Liver (tissue), 9 donors: ENCODE data around the gene UNC13C. TPM values are rescaled to one million over a fixed set of nuclear protein-coding genes. Genes with fewer than 3 reads are reported as not detected.

ENCODE experiments used
- DNase-seq: peaks from one replicate; pipeline ENCODE4 v3.0.0-alpha.2; 2017; ENCODE audit warnings: low spot score
- H3K27ac ChIP-seq, 2 donors: one replicate each; pipeline ENCODE4 v1.7.0; 2013; ENCODE audit warnings: inconsistent platforms in 2 of 2, low read length in 2 of 2, control low read depth in 1 of 2, low read depth in 1 of 2, mild to moderate bottlenecking in 1 of 2
- H3K27me3 ChIP-seq, 4 donors: one replicate each; pipeline versions ENCODE4 v1.6.1 to v1.7.0; 2013; ENCODE audit warnings: low read length in 3 of 4, inconsistent platforms in 1 of 4, mild to moderate bottlenecking in 1 of 4, moderate library complexity in 1 of 4; ENCODE audit not compliant: control insufficient read depth in 4 of 4, insufficient read depth in 4 of 4
- H3K36me3 ChIP-seq, 4 donors: one replicate each; pipeline versions ENCODE4 v1.6.1 to v1.7.0; 2013; ENCODE audit warnings: low read length in 3 of 4, mild to moderate bottlenecking in 3 of 4, low read depth in 1 of 4, moderate library complexity in 1 of 4; ENCODE audit not compliant: control insufficient read depth in 4 of 4, insufficient read depth in 3 of 4
- H3K4me1 ChIP-seq, 4 donors: one replicate each; pipeline versions ENCODE4 v1.6.1 to v1.7.0; 2013; ENCODE audit warnings: low read length in 3 of 4, mild to moderate bottlenecking in 3 of 4, moderate library complexity in 1 of 4; ENCODE audit not compliant: control insufficient read depth in 4 of 4, insufficient read depth in 4 of 4
- H3K4me3 ChIP-seq, 3 donors: one replicate each; pipeline versions ENCODE4 v1.6.1 to v1.7.0; 2013; ENCODE audit warnings: low read length in 3 of 3, control low read depth in 1 of 3, low read depth in 1 of 3, mild to moderate bottlenecking in 1 of 3
- H3K9ac ChIP-seq, 2 donors: one replicate each; pipeline ENCODE4 v1.7.0; 2013; ENCODE audit warnings: low read length in 2 of 2, mild to moderate bottlenecking in 2 of 2, moderate library complexity in 2 of 2, control low read depth in 1 of 2, low read depth in 1 of 2
- H3K9me3 ChIP-seq, 4 donors: one replicate each; pipeline versions ENCODE4 v1.6.1 to v1.7.0; 2013; ENCODE audit warnings: low read length in 3 of 4; ENCODE audit not compliant: control insufficient read depth in 4 of 4
- EGR1 ChIP-seq, 2 donors: IDR thresholded peaks; 2 replicates each; pipeline ENCODE4 v1.6.1; 2016 to 2018; ENCODE audit warnings: antibody characterized with exemption in 2 of 2, low read depth in 2 of 2
- FOXA1 ChIP-seq: IDR thresholded peaks from 2 replicates; pipeline ENCODE4 v1.6.1; 2016; ENCODE audit warnings: antibody characterized with exemption
- FOXA2 ChIP-seq: IDR thresholded peaks from 2 replicates; pipeline ENCODE4 v1.6.1; 2016; ENCODE audit warnings: antibody characterized with exemption
- GABPA ChIP-seq, 2 donors: IDR thresholded peaks in 1 of 2; conservative IDR thresholded peaks in 1 of 2; 2 replicates each; pipeline ENCODE4 v1.6.1; 2016; ENCODE audit warnings: antibody characterized with exemption in 2 of 2, mild to moderate bottlenecking in 1 of 2, moderate library complexity in 1 of 2
- HNF4A ChIP-seq, 2 donors: conservative IDR thresholded peaks; 2 replicates each; pipeline ENCODE4 v1.6.1; 2016; ENCODE audit warnings: antibody characterized with exemption in 2 of 2, mild to moderate bottlenecking in 2 of 2
- HNF4G ChIP-seq: IDR thresholded peaks from 2 replicates; pipeline ENCODE4 v1.6.1; 2016; ENCODE audit warnings: antibody characterized with exemption
- JUND ChIP-seq, 2 donors: IDR thresholded peaks; 2 replicates each; pipeline ENCODE4 v1.6.1; 2016; ENCODE audit warnings: antibody characterized with exemption in 2 of 2
- NR2F2 ChIP-seq: IDR thresholded peaks from 2 replicates; pipeline ENCODE4 v1.6.1; 2016; ENCODE audit warnings: antibody characterized with exemption
- RAD21 ChIP-seq, 2 donors: IDR thresholded peaks; 2 replicates each; pipeline ENCODE4 v1.6.1; 2016; ENCODE audit warnings: antibody characterized with exemption in 2 of 2, mild to moderate bottlenecking in 2 of 2
- RXRA ChIP-seq, 2 donors: IDR thresholded peaks; 2 replicates each; pipeline ENCODE4 v1.6.1; 2017 to 2018; ENCODE audit warnings: antibody characterized with exemption in 2 of 2, mild to moderate bottlenecking in 1 of 2
- SP1 ChIP-seq: IDR thresholded peaks from 2 replicates; pipeline ENCODE4 v1.6.1; 2018; ENCODE audit warnings: antibody characterized with exemption, mild to moderate bottlenecking
- TAF1 ChIP-seq: conservative IDR thresholded peaks from 2 replicates; pipeline ENCODE4 v1.6.1; 2016; ENCODE audit warnings: antibody characterized with exemption, mild to moderate bottlenecking
- YY1 ChIP-seq: IDR thresholded peaks from 2 replicates; pipeline ENCODE4 v1.6.1; 2016; ENCODE audit warnings: antibody characterized with exemption, mild to moderate bottlenecking
- WGBS: extraction: QIAGEN DNeasy Blood & Tissue Kit; methylation state at CpG from one replicate; pipeline ENCODE4 v1.1.7; 2013; 5-methylcytosine and 5-hydroxymethylcytosine counted together
- polyA plus RNA-seq, 2 donors: library from polyadenylated mRNA; stranded (reverse) in 1 of 2; unstranded in 1 of 2; fragments of 200-250 nt in 1 of 2; fragments of >200 nt in 1 of 2; fragmentation: Nextera tagmentation in 1 of 2; extraction: Ambion mirVana in 1 of 2; gene quantifications; one replicate each; pipeline versions ENCODE4 v1.2.1 to v1.2.3, GENCODE V29; 2013 to 2015
- total RNA-seq, 2 donors: library from RNA; depleted of rRNA; stranded (reverse); fragments of >200 nt; gene quantifications; one replicate each; pipeline ENCODE4 v1.2.3, GENCODE V29; 2014
- TF ChIP-seq, protein P1 (sequence below): IDR thresholded peaks from 2 replicates; pipeline ENCODE4 v1.6.1; 2016; ENCODE audit warnings: antibody characterized with exemption, mild to moderate bottlenecking
- TF ChIP-seq, protein P2 (sequence below): IDR thresholded peaks from 2 replicates; pipeline ENCODE4 v1.6.1; 2016; ENCODE audit warnings: antibody characterized with exemption
- TF ChIP-seq, protein P3 (sequence below): fragments of 150-350 bp; IDR thresholded peaks from 2 replicates; pipeline ENCODE4 v1.5.1; 2017; ENCODE audit warnings: improper control_type of control experiment, low read depth, low read length; ENCODE audit not compliant: missing input control
- TF ChIP-seq, protein P4 (sequence below): IDR thresholded peaks from 2 replicates; pipeline ENCODE4 v1.6.1; 2016; ENCODE audit warnings: antibody characterized with exemption
- TF ChIP-seq, protein P5 (sequence below): IDR thresholded peaks from 2 replicates; pipeline ENCODE4 v1.6.1; 2016; ENCODE audit warnings: antibody characterized with exemption
- donor health status: healthy.
- donor health status: healthy.
- donor health status: healthy.
- donor health status: healthy.
- donor health status: healthy.

The UNC13C gene
- total and polyA plus RNA-seq, 4 donors = 0.19 TPM; not detected in 3

DNA sequence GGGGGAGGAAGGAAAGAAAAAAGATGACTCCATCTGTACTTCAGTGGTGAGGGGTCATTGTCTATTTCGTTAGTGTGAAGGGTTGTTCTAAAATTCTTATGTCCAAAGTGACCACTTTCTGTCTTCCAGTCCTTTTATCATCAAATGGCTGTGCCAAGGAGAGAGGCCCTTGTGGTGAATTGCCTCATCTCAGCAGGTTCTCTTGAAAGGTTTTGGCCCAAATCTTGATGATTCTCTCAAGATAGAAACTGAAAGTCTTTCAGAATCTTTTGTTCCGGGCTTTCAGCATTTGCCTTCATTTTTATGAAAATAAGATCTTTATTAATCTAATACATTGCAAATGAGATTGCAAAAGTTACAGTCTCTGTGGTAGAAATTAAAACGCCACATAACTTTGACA, 642.7 kb downstream of the UNC13C start:
- Histone ChIP-seq H3K4me3 (no peak overlapping the region), H3K27me3 (peaks cover 0 to 3% (median 0%) of the 10 kb centered on the region in 4 donors), H3K27ac (no peak overlapping the region), H3K36me3 (no peaks in the 10 kb centered on the region), H3K9ac (no peak overlapping the region), H3K9me3 (no peaks in the 10 kb centered on the region), H3K4me1 (no peaks in the 10 kb centered on the region)
- TF ChIP-seq, protein P1, sequence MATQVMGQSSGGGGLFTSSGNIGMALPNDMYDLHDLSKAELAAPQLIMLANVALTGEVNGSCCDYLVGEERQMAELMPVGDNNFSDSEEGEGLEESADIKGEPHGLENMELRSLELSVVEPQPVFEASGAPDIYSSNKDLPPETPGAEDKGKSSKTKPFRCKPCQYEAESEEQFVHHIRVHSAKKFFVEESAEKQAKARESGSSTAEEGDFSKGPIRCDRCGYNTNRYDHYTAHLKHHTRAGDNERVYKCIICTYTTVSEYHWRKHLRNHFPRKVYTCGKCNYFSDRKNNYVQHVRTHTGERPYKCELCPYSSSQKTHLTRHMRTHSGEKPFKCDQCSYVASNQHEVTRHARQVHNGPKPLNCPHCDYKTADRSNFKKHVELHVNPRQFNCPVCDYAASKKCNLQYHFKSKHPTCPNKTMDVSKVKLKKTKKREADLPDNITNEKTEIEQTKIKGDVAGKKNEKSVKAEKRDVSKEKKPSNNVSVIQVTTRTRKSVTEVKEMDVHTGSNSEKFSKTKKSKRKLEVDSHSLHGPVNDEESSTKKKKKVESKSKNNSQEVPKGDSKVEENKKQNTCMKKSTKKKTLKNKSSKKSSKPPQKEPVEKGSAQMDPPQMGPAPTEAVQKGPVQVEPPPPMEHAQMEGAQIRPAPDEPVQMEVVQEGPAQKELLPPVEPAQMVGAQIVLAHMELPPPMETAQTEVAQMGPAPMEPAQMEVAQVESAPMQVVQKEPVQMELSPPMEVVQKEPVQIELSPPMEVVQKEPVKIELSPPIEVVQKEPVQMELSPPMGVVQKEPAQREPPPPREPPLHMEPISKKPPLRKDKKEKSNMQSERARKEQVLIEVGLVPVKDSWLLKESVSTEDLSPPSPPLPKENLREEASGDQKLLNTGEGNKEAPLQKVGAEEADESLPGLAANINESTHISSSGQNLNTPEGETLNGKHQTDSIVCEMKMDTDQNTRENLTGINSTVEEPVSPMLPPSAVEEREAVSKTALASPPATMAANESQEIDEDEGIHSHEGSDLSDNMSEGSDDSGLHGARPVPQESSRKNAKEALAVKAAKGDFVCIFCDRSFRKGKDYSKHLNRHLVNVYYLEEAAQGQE = no peak
- TF ChIP-seq SP1 (no peak), EGR1 (IDR thresholded peaks at IDR 0.05; ENCODE audit: low read depth in 2 of 2) (no peak), GABPA (IDR thresholded peaks at IDR 0.05 in 1 of 2, conservative IDR thresholded peaks at IDR 0.05 in 1 of 2) (no peak), FOXA1 (no peak), JUND (IDR thresholded peaks at IDR 0.05) (no peak), FOXA2 (no peak), RAD21 (IDR thresholded peaks at IDR 0.05) (no peak), YY1 (no peak), HNF4G (no peak)
- TF ChIP-seq, protein P2, sequence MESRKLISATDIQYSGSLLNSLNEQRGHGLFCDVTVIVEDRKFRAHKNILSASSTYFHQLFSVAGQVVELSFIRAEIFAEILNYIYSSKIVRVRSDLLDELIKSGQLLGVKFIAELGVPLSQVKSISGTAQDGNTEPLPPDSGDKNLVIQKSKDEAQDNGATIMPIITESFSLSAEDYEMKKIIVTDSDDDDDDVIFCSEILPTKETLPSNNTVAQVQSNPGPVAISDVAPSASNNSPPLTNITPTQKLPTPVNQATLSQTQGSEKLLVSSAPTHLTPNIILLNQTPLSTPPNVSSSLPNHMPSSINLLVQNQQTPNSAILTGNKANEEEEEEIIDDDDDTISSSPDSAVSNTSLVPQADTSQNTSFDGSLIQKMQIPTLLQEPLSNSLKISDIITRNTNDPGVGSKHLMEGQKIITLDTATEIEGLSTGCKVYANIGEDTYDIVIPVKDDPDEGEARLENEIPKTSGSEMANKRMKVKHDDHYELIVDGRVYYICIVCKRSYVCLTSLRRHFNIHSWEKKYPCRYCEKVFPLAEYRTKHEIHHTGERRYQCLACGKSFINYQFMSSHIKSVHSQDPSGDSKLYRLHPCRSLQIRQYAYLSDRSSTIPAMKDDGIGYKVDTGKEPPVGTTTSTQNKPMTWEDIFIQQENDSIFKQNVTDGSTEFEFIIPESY = no peak
- TF ChIP-seq, protein P3, sequence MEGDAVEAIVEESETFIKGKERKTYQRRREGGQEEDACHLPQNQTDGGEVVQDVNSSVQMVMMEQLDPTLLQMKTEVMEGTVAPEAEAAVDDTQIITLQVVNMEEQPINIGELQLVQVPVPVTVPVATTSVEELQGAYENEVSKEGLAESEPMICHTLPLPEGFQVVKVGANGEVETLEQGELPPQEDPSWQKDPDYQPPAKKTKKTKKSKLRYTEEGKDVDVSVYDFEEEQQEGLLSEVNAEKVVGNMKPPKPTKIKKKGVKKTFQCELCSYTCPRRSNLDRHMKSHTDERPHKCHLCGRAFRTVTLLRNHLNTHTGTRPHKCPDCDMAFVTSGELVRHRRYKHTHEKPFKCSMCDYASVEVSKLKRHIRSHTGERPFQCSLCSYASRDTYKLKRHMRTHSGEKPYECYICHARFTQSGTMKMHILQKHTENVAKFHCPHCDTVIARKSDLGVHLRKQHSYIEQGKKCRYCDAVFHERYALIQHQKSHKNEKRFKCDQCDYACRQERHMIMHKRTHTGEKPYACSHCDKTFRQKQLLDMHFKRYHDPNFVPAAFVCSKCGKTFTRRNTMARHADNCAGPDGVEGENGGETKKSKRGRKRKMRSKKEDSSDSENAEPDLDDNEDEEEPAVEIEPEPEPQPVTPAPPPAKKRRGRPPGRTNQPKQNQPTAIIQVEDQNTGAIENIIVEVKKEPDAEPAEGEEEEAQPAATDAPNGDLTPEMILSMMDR = no peak
- TF ChIP-seq, protein P4, sequence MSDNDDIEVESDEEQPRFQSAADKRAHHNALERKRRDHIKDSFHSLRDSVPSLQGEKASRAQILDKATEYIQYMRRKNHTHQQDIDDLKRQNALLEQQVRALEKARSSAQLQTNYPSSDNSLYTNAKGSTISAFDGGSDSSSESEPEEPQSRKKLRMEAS = no peak
- TF ChIP-seq, protein P5, sequence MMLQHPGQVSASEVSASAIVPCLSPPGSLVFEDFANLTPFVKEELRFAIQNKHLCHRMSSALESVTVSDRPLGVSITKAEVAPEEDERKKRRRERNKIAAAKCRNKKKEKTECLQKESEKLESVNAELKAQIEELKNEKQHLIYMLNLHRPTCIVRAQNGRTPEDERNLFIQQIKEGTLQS = no peak
- DNase-seq = no peak
- 75% methylated on average over 3 of the region's 3 CpGs for WGBS

DNA sequence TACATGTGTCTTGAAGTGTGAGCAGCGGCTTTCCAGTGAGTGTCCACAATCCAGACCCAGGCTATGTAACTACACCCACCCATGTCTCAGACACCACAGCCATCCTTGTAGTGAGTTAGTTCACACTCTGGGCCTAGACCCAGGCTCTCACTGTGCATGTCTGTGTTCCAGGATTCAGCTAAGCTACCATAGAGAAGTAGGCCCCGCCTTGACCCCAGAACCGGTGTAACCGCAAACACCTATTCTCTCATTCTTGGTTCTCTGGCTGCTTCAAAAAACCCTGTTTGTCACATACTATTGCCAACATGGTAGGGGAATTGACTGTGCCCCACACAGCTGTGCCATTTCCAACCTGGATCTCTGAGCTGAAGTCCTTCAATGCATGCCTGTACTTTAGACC, 657.9 kb downstream of the UNC13C start:
- TF ChIP-seq JUND (IDR thresholded peaks at IDR 0.05) = no peak
- TF ChIP-seq, protein P4 = no peak
- TF ChIP-seq, protein P2 = no peak
- TF ChIP-seq, protein P3 = no peak
- TF ChIP-seq TAF1 = no peak
- no peak for TF ChIP-seq FOXA2
- TF ChIP-seq, protein P5 = no peak
- no peak for TF ChIP-seq YY1
- no peak for TF ChIP-seq GABPA (IDR thresholded peaks at IDR 0.05 in 1 of 2, conservative IDR thresholded peaks at IDR 0.05 in 1 of 2)
- TF ChIP-seq RAD21 (IDR thresholded peaks at IDR 0.05) = no peak
- TF ChIP-seq HNF4A (conservative IDR thresholded peaks at IDR 0.05) = no peak
- no peak for TF ChIP-seq HNF4G
- TF ChIP-seq FOXA1 = no peak
- no peak for TF ChIP-seq NR2F2
- TF ChIP-seq RXRA (IDR thresholded peaks at IDR 0.05) = no peak
- no peak for DNase-seq
- Histone ChIP-seq H3K9me3 (peaks cover 0 to 7% (median 4%) of the 10 kb centered on the region in 4 donors), H3K27ac (no peak overlapping the region), H3K27me3 (no peaks in the 10 kb centered on the region), H3K4me1 (no peaks in the 10 kb centered on the region), H3K4me3 (no peak overlapping the region), H3K9ac (no peak overlapping the region), H3K36me3 (no peaks in the 10 kb centered on the region)
- 94% methylated on average over 4 of the region's 4 CpGs for WGBS
